ENCODE measurements around the gene NUAK1.

GRCh38 chr12:106109168-106109910 is 29.4 kb downstream of the NUAK1 start:
- TF ChIP-seq, protein P1, sequence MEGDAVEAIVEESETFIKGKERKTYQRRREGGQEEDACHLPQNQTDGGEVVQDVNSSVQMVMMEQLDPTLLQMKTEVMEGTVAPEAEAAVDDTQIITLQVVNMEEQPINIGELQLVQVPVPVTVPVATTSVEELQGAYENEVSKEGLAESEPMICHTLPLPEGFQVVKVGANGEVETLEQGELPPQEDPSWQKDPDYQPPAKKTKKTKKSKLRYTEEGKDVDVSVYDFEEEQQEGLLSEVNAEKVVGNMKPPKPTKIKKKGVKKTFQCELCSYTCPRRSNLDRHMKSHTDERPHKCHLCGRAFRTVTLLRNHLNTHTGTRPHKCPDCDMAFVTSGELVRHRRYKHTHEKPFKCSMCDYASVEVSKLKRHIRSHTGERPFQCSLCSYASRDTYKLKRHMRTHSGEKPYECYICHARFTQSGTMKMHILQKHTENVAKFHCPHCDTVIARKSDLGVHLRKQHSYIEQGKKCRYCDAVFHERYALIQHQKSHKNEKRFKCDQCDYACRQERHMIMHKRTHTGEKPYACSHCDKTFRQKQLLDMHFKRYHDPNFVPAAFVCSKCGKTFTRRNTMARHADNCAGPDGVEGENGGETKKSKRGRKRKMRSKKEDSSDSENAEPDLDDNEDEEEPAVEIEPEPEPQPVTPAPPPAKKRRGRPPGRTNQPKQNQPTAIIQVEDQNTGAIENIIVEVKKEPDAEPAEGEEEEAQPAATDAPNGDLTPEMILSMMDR (conservative IDR thresholded peaks at IDR 0.05 in 1 of 2, IDR thresholded peaks at IDR 0.05 in 1 of 2; ENCODE audit: low read depth in 1 of 2, low read length in 2 of 2): no peak
- TF ChIP-seq EZH2 (IDR thresholded peaks at IDR 0.05; ENCODE audit: low read length, missing control alignments): no peak
